Measurements from ENCODE around the gene CAMK1D.

CAMK1D gene

GRCh38 chr10:12466704-12467305, 117.5 kb downstream of the CAMK1D start:
- ChIA-PET CTCF (no interaction called here), POLR2A (no interaction called here)
- H3K4me1 ChIP-seq (ENCODE audit: control insufficient read depth, insufficient read depth, low read length) = peaks cover 4% of the 10 kb centered on the region; the same call in 1 of the 2 replicates
- no peaks in the 10 kb centered on the region for H3K36me3 ChIP-seq (ENCODE audit: control insufficient read depth in 2 of 2, insufficient read depth in 1 of 2, low read length in 2 of 2)
- no peak overlapping the region for H3K27ac ChIP-seq (ENCODE audit: extremely low read depth, low read depth, low read length)
- H3K9me3 ChIP-seq (ENCODE audit: control insufficient read depth, insufficient read depth, low read depth, low read length) = no peaks in the 10 kb centered on the region
- H3K4me3 ChIP-seq (ENCODE audit: low read depth, low read length) = no peak overlapping the region
- TF ChIP-seq SP2 (tag by site-specific recombination; IDR thresholded peaks at IDR 0.05) (no peak), YY1 (tag by site-specific recombination; IDR thresholded peaks at IDR 0.05) (no peak), CTCF (tag by site-specific recombination; IDR thresholded peaks at IDR 0.05) (no peak), KLF9 (tag by site-specific recombination; IDR thresholded peaks at IDR 0.05; ENCODE audit: low read depth) (no peak), ZNF214 (tag by site-specific recombination; IDR thresholded peaks at IDR 0.05; ENCODE audit: borderline replicate concordance) (no peak), ZNF2 (tag by site-specific recombination; IDR thresholded peaks at IDR 0.05) (no peak), ZNF561 (tag by site-specific recombination; IDR thresholded peaks at IDR 0.05; ENCODE audit: borderline replicate concordance) (no peak), ZNF518A (tag by site-specific recombination; conservative IDR thresholded peaks at IDR 0.05; ENCODE audit: low read depth) (no peak), TSHZ1 (tag by site-specific recombination; IDR thresholded peaks at IDR 0.05; ENCODE audit: borderline replicate concordance) (no peak), ZNF513 (tag by site-specific recombination; IDR thresholded peaks at IDR 0.05) (no peak), ZNF26 (tag by site-specific recombination; IDR thresholded peaks at IDR 0.05) (no peak), ZBTB6 (tag by site-specific recombination; IDR thresholded peaks at IDR 0.05) (no peak)

Measured in HEK293 (cell line).